SK-N-SH (cell line): Measurements from ENCODE around the gene HEMGN. TPM values are rescaled to one million over a fixed set of nuclear protein-coding genes. Genes with fewer than 3 reads are reported as not detected.

Experiments
- CTCF ChIA-PET: fragments of 300-600, 350-600 bp; formaldehyde crosslinking; extraction: SDS; loops from one replicate; lab custom pipeline; 2021; lab: Yijun Ruan, JAX
- POLR2A ChIA-PET: fragments of 350-600 bp; sonication (Branson Sonifier 250); formaldehyde crosslinking; extraction: SDS; loops from one replicate; lab custom pipeline; 2020; ENCODE audit warnings: antibody characterized with exemption, inconsistent platforms; lab: Yijun Ruan, JAX
- DNase-seq: peaks from one replicate; pipeline ENCODE4 v3.0.0; 2012
- H2AFZ ChIP-seq: fragments of 200-600 bp; sonication (generic); 2 replicates; pipeline ENCODE4 v1.8.1; 2016; ENCODE audit warnings: antibody characterized with exemption, mild to moderate bottlenecking, low read depth
- H3F3A ChIP-seq: fragments of 200-600 bp; sonication (generic); replicated peaks from 2 replicates; pipeline ENCODE3; 2016; ENCODE audit warnings: antibody characterized with exemption, mild to moderate bottlenecking; ENCODE audit not compliant: insufficient read depth
- H3K27ac ChIP-seq, 2 experiments: fragments of 200-500 bp in 1 of 2; fragments of 200-600 bp in 1 of 2; sonication (Bioruptor generic) in 1 of 2; sonication (generic), shearing (Covaris generic) in 1 of 2; 2 replicates each; pipeline versions ENCODE4 v1.5.1 to v1.6.1; 2014 to 2016; ENCODE audit warnings: low read depth in 2 of 2, inconsistent platforms in 1 of 2, low read length in 1 of 2, mild to moderate bottlenecking in 1 of 2, mixed read lengths in 1 of 2
- H3K27me3 ChIP-seq: fragments of 200-600 bp; sonication (generic), shearing (Covaris generic); 2 replicates; pipeline ENCODE4 v1.6.1; 2016; ENCODE audit warnings: mixed run types; ENCODE audit not compliant: insufficient read depth
- H3K36me3 ChIP-seq, 2 experiments: fragments of 200-500 bp in 1 of 2; fragments of 200-600 bp in 1 of 2; sonication (Bioruptor generic) in 1 of 2; sonication (generic) in 1 of 2; replicated peaks in 1 of 2; 2 replicates each; pipeline versions ENCODE3 to v1.5.1; 2014 to 2016; ENCODE audit warnings: low read length in 1 of 2, mild to moderate bottlenecking in 1 of 2; ENCODE audit not compliant: insufficient read depth in 2 of 2, control insufficient read depth in 1 of 2
- H3K4me1 ChIP-seq, 2 experiments: fragments of 200-500 bp in 1 of 2; fragments of 200-600 bp in 1 of 2; sonication (Bioruptor generic) in 1 of 2; sonication (generic), shearing (Covaris generic) in 1 of 2; 2 replicates each; pipeline versions ENCODE4 v1.5.1 to v1.6.1; 2014 to 2016; ENCODE audit warnings: low read depth in 1 of 2, low read length in 1 of 2, mixed run types in 1 of 2; ENCODE audit not compliant: insufficient read depth in 2 of 2, control insufficient read depth in 1 of 2
- H3K4me2 ChIP-seq: fragments of 200-600 bp; sonication (generic), shearing (Covaris generic); 2 replicates; pipeline ENCODE4 v1.6.1; 2017; ENCODE audit warnings: mixed run types
- H3K4me3 ChIP-seq, 2 experiments: fragments of 200-500 bp in 1 of 2; fragments of 200-600 bp in 1 of 2; sonication (Bioruptor generic) in 1 of 2; sonication (generic), shearing (Covaris generic) in 1 of 2; 2 replicates each; pipeline versions ENCODE4 v1.5.1 to v1.8.1; 2014 to 2016; ENCODE audit warnings: low read depth in 2 of 2, inconsistent platforms in 1 of 2, low read length in 1 of 2, mild to moderate bottlenecking in 1 of 2, mixed read lengths in 1 of 2, moderate library complexity in 1 of 2
- H3K79me2 ChIP-seq: fragments of 200-600 bp; sonication (generic); 2 replicates; pipeline ENCODE4 v1.8.1; 2017; ENCODE audit warnings: mild to moderate bottlenecking; ENCODE audit not compliant: insufficient read depth
- H3K9ac ChIP-seq: fragments of 200-600 bp; sonication (generic); 2 replicates; pipeline ENCODE4 v1.6.1; 2017; ENCODE audit warnings: mixed run types
- H3K9me2 ChIP-seq: fragments of 200-600 bp; sonication (generic); 2 replicates; pipeline ENCODE4 v1.6.1; 2017; ENCODE audit warnings: mixed run types
- H3K9me3 ChIP-seq: fragments of 200-600 bp; sonication (generic); 2 replicates; pipeline ENCODE4 v1.6.1; 2017; ENCODE audit warnings: mixed run types, mild to moderate bottlenecking, moderate library complexity
- H4K20me1 ChIP-seq: fragments of 200-600 bp; sonication (generic); 2 replicates; pipeline ENCODE4 v1.6.1; 2017; ENCODE audit warnings: mild to moderate bottlenecking, mixed run types; ENCODE audit not compliant: insufficient read depth
- CHD2 ChIP-seq: fragments of 150-350 bp; IDR thresholded peaks from 2 replicates; pipeline ENCODE4 v1.6.1; 2018; ENCODE audit warnings: low read length; ENCODE audit not compliant: partially characterized antibody
- CTCF ChIP-seq: fragments of 200-600 bp; sonication (generic); IDR thresholded peaks from 2 replicates; pipeline ENCODE4 v1.6.1; 2017; ENCODE audit warnings: antibody characterized with exemption, mild to moderate bottlenecking, moderate library complexity
- FOXJ3 ChIP-seq: sonication (generic); formaldehyde crosslinking; IDR thresholded peaks from 2 replicates; pipeline ENCODE4 v1.5.1; 2020; ENCODE audit warnings: mild to moderate bottlenecking, missing genetic modification reagents
- FOXM1 ChIP-seq: IDR thresholded peaks from 2 replicates; pipeline ENCODE4 v1.4.0; 2012; ENCODE audit warnings: low read depth, mild to moderate bottlenecking
- GABPA ChIP-seq: IDR thresholded peaks from 2 replicates; pipeline ENCODE4 v1.4.0; 2012; ENCODE audit warnings: low read depth, mild to moderate bottlenecking
- MEF2A ChIP-seq: IDR thresholded peaks from 2 replicates; pipeline ENCODE4 v1.4.0; 2012; ENCODE audit warnings: low read depth, borderline replicate concordance
- MXI1 ChIP-seq: IDR thresholded peaks from 2 replicates; pipeline ENCODE4 v1.6.1; 2012; ENCODE audit warnings: mild to moderate bottlenecking, low read depth, low read length, improper control_type of control experiment
- NRF1 ChIP-seq: IDR thresholded peaks from 2 replicates; pipeline ENCODE4 v1.6.1; 2012; ENCODE audit warnings: low read depth, mild to moderate bottlenecking, low read length
- REST ChIP-seq: IDR thresholded peaks from 2 replicates; pipeline ENCODE4 v1.6.1; 2012; ENCODE audit warnings: mild to moderate bottlenecking, low read depth, low read length, moderate library complexity
- SIN3A ChIP-seq: IDR thresholded peaks from 2 replicates; pipeline ENCODE4 v1.6.1; 2012; ENCODE audit warnings: low read depth, mild to moderate bottlenecking, low read length, moderate library complexity, borderline replicate concordance
- SMC3 ChIP-seq: IDR thresholded peaks from 2 replicates; pipeline ENCODE4 v1.6.1; 2012; ENCODE audit warnings: low read depth, low read length, improper control_type of control experiment
- USF2 ChIP-seq: fragments of 150-350 bp; IDR thresholded peaks from 2 replicates; pipeline ENCODE4 v1.6.1; 2017; ENCODE audit warnings: antibody characterized with exemption, low read length, low read depth, borderline replicate concordance
- WGBS: methylation state at CpG from one replicate; pipeline ENCODE4 v1.1.6; 2017; ENCODE audit warnings: low lambda C conversion rate; 5-methylcytosine and 5-hydroxymethylcytosine counted together
- polyA plus RNA-seq, 3 experiments: library from polyadenylated mRNA; depleted of rRNA; stranded (reverse); fragments of >200 nt; gene quantifications; 2 replicates each; pipeline ENCODE4 v1.2.3, GENCODE V29; 2012
- TF ChIP-seq, protein P1 (sequence below): IDR thresholded peaks from 2 replicates; pipeline ENCODE4 v1.4.0; 2012; ENCODE audit warnings: low read depth, borderline replicate concordance

The HEMGN gene
- polyA plus RNA-seq, 1 of the 3 experiments (the other 2 are of a cell fraction): not detected

DNA sequence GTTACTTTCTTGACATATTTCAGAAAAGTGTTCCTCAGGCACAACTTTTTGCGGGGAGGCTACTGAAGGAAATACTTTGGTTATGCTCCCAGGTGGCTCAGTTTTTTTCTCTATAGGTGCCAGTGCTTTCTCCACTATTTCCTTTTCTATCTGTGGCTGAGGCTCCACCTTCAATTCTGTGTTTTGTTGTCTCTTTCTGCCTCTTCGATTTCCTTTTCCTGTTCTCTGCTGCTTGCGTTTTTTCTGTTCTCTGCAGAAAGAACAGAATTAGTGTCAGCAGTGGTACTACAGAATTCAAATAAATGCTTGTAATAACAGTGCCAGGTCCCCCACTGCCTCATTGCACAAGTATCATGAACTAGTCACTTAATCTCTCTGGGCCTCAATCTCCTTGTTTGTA, 7.0 kb downstream of the HEMGN start:
- ChIA-PET CTCF (interaction anchor here (1.0 kb wide), 1 partner anchor 7 kb away, joined by 3 read pairs; no protein-coding TSS in a partner anchor), POLR2A (no interaction called here)

GRCh38 chr9:97928986-97929604, 8.9 kb downstream of the HEMGN start:
- CTCF ChIA-PET: interaction anchor here (1.1 to 1.5 kb wide), 5 partner anchors 21 to 335 kb away, joined by 3 to 5 read pairs (median 3); partner anchors contain the start of gene TRIM14
- Histone ChIP-seq H2AFZ (no peak overlapping the region), H4K20me1 (no peaks in the 10 kb centered on the region), H3K9ac (no peak overlapping the region), H3K9me2 (no peaks in the 10 kb centered on the region), H3K79me2 (no peaks in the 10 kb centered on the region), H3K4me1 (no peaks in the 10 kb centered on the region; a peak in 1 of 4 replicates), H3K36me3 (no peaks in the 10 kb centered on the region), H3K9me3 (no peaks in the 10 kb centered on the region), H3F3A (no peaks in the 10 kb centered on the region), H3K4me2 (no peak overlapping the region), H3K27ac (no peak overlapping the region), H3K27me3 (peaks cover 29% of the 10 kb centered on the region; the same call in 1 of the 2 replicates), H3K4me3 (no peak overlapping the region)
- POLR2A ChIA-PET: no interaction called here
- 21% methylated on average over 4 of the region's 4 CpGs for WGBS
- TF ChIP-seq SMC3 (no peak), MXI1 (no peak), CTCF (no peak), REST (no peak), USF2 (no peak), FOXM1 (no peak), MEF2A (no peak), NRF1 (no peak), SIN3A (no peak)
- TF ChIP-seq, protein P1, sequence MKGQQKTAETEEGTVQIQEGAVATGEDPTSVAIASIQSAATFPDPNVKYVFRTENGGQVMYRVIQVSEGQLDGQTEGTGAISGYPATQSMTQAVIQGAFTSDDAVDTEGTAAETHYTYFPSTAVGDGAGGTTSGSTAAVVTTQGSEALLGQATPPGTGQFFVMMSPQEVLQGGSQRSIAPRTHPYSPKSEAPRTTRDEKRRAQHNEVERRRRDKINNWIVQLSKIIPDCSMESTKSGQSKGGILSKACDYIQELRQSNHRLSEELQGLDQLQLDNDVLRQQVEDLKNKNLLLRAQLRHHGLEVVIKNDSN: no peak
- DNase-seq: no peak

More for the DNA sequence above, 7.0 kb downstream of the HEMGN start:
- Histone ChIP-seq H3K79me2 (no peaks in the 10 kb centered on the region), H3F3A (no peaks in the 10 kb centered on the region), H2AFZ (no peak overlapping the region), H3K9ac (no peak overlapping the region), H3K9me3 (no peaks in the 10 kb centered on the region), H3K27ac (no peak overlapping the region), H3K4me3 (no peak overlapping the region), H3K4me1 (no peaks in the 10 kb centered on the region), H3K9me2 (no peaks in the 10 kb centered on the region), H3K36me3 (no peaks in the 10 kb centered on the region), H3K4me2 (no peak overlapping the region), H4K20me1 (no peaks in the 10 kb centered on the region), H3K27me3 (peaks cover 29% of the 10 kb centered on the region; the same call in 1 of the 2 replicates)
- no peak for TF ChIP-seq FOXJ3 (CRISPR knock-in tag)
- TF ChIP-seq MXI1: no peak
- no peak for TF ChIP-seq GABPA
- TF ChIP-seq CHD2: no peak
- DNase-seq: no peak
- 7% methylated on average over 3 of the region's 3 CpGs for whole genome bisulfite sequencing
